Measurements from ENCODE around the gene PODXL2.
"Not testable (repeated sequence)": the region's sequence is repeated elsewhere in the genome, so short reads cannot be mapped to it uniquely, and the experiment has no call there.

Gene PODXL2

DNA sequence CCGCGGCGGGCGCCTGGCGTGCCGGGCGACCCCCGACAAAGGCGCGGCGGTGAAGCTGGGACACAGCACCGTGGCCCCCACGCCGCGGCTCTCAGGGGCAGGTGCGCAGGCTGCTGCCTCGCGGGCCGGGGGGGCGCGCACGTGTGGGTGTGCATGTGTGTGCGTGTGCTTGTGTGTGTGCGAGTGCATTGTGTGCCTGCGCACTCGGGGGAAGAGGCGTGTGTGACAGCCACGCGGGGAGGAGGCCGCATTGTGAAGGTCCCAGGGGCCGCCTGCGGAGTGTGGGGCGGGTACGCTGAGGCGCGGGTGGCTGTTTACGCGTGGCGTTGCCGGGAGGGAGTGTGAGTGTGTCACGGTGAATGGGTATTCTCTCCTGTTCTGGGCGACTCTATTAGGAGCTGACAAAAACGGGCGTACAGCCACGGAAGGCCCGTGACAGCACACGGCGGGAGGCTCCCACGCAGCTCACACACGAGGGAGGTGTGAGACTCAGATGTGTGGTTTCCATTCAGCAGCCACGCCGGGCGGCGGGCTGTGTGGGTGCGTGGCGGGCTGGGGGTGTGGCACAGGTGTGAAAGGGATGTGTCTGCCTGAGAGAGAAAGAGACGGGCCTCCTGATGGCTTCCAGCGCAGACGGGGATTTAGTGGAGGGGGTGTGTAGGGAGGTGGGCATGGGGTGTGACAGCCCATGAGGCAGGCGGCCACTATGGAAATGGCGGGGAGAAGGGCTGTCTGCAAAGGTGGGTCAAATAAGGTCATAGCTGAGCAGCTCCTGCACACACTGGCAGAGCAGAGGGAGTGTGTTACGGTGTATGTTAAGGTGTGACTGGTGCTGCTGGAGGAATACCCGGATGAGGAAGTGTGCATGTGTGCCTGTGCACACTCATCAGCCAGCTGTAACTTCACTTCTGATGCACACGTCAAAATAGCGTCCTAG lies 750 bp downstream of the PODXL2 start:
- no peak for FAIRE-seq

DNA sequence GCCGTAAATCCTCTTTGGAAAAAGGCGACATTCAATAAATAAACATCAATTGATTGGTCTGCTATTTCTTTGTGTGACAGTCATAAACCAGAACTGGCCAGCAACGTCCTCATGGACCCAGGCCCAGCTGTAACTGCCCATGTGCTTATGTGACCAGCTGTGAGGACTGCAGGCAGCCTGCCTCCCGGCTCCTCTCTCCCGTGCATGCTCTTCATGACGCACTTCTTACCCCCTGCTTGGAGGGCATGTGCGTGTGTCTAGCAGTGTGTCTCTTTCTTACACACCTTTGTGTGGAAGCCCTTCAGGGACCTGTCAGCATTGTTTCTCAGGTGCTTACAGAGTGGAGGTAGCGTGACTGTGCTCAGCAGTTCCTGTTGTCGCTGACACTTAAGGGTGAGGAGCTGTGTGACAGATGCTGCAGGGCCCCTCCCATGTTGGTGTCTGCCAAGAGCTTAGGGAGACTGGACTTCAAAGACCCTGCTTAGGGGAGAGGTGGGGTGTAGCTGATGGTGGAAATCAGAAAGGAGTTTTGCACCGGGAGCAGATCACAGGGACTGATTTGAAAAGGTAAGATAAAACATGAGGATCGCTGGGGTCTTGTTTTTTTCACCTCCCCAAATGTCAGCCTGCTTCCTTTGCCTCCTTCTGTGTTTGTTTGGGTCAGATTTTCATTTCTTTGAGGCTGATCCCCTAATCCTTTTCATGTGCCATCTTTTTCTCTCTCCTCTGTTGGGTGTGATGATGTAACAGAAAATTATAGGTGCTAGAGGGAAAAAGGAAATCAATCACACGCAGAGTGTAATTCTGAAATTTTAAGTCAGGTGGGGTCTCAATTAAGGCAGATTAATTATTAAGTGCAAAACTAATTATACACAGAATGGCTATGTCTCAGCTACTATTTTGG lies 2.1 kb downstream of the PODXL2 start:
- no peak for FAIRE-seq

DNA sequence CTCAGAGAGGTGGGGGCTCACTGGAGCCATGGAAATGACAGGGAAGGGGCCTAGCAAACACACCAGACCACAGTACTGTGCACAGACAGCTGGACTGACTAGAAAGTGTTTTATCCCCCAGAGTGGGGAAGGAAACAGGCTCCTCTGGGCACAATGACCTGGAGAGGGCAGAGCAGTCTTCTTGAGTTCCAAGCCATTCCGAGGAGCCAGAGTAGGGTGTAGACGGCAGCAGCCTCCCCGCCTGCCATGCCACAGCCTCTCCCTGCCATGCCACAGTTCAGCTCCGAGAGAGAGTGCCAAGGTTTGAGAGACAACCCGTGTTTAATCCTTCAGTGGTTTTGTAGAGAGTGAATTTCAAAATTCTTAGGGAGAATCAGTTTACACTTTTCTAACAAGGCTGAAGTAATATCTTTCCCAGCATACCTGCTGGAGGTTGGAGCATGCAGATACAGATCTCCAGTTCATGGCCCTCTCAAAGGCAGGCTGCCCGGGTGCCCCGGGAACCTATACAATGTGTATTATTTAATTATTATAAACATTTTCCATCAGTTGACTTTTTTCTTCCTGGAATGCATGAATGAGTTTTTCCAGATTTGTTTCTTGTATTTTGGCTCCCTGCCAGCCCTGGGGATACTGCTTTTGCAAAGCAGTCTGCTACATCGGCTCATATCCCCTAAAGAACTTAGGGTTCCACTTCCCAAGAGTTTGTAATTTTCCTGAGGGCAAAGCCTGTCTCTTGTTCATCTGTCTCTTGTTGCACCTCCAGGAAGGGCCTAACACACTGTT lies 3.2 kb downstream of the PODXL2 start:
- no peak for FAIRE-seq

DNA sequence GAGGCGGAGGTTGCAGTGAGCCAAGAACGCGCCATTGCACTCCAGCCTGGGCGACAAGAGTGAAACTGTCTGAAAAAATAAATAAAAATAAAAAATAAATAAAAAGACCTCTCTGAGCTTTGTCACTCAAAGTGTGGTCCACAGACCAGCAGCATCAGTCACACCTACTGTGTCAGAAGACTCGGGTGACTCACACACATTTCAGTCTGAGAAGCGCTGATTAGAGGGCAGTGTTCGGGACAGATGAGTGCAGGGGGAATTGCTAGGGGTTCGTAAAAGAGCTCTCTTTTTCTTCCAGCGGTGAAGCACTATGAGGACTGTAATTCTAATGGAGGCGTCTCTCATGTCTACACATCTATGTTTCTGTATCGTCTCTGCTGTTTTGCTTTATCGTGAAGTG lies 5.7 kb downstream of the PODXL2 start:
- FAIRE-seq, result no peak

DNA sequence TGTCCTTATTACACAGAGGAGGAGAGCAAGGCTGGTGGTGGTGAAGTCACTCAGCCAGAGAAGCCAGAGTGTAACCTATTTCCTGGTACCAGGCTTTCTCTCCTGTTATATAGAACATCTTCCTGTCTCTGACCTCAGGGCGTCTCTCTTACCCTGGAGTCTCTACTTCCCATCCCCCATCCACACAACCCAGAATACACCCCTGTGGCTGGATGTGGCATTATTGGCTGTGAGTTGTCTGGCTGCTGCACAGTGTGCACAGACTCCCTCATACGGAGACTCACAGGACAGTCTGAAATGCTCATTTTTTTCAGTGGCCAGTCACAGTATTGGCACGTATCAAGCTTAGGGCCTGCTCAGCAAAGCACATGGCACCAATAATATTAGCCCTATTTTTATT lies 8.6 kb downstream of the PODXL2 start:
- no peak for FAIRE-seq

DNA sequence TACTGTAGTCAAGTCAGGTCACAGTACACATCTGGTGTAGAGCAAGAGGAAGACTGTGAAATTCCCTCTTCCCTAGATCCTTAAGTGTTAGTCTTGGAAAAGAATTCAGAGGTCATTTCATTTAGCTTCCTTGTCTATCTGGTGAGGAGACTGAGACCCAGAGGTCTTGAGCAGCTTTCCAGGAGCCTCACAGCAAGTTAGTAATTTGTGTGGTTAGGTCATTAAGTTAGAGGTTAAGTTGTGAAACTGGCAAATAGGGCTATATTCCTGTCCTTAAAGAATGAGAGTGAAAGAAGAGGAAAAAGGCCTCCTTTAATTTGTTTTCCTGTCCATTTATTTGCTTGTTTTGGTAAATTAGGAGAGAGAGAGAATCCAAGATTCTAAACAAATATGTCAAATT lies 9.0 kb downstream of the PODXL2 start:
- FAIRE-seq, result no peak

DNA sequence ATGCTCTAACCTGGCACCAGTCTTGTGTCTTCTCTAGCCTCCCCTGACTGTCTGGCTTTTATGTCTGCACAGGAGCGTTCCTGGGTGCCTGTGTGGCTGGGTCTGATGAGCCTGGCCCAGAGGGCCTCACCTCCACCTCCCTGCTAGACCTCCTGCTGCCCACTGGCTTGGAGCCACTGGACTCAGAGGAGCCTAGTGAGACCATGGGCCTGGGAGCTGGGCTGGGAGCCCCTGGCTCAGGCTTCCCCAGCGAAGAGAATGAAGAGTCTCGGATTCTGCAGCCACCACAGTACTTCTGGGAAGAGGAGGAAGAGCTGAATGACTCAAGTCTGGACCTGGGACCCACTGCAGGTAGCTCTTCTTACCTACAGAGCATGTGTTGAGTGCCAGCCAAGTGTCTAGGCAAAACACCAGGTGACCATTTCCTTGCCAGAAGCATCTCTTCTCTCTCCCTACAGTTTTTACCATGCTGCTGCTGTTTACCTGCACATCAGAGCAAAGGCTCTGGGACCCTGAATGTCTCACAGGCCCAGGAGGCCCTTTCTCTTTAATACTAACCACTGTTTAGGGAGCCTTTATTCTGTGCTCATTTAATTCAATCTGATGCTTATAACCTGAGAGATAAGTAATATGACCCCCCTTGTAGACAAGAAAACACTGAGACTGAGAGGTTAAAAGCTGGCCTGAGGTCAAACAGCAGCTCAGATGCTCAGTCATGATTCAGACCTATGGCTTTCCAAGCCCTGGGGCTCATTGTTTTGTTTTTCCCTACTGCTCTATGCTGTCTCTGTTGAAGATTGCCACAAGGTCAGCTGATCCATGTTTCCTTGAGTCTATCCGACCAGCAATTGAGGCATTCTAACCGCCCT lies 10.4 kb downstream of the PODXL2 start:
- no peak for FAIRE-seq

DNA sequence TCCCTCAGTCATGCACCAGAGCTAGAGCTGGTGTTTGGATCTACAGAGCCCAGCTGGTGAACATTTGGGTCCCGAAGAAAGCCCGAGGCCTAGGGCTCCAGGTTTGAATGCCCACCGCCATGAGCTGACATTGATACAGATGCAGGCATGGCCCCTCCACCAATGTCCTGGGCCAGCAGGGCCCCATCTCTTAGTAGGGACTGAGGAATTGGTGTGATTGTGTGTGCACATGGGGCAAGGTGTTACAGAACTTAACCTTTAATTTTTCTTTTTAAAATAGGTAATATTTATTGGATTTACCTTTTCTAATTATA lies 11.0 kb downstream of the PODXL2 start:
- no peak for FAIRE-seq

DNA sequence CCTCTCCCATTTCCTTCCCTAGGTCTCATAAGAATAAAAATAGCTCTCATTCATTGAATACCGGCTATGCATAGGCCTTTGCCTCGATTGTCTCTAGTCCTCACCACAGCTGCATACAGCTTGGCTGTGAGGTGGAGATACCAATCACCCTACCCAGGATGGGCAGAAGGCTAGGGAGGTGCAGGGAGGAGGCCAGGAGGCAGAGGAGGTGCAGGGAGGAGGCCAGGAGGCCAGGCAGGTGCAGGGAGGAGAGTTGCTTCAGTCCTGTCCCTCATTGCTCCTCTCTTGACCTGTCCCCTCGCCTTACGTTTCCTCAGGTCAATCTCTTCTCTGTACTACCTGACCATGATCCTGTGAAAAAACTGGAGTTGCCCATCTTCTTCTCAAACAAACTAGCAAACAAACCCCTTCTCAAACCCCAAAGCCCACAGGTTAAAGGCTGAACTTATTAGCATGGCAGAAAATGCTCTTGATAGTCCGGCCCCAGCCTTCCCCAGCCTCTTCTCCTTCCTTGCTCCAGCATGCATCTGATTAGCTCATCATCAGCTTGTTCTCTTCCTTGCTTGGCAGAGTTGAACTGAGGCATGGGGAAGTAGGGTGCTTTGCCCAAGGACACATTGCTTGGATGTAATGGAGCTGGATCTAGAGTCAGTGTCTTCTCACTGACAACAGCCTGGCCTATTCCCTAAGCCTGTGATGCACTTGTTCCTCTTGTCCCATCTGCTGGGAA lies 15.8 kb downstream of the PODXL2 start:
- no peak for FAIRE-seq

DNA sequence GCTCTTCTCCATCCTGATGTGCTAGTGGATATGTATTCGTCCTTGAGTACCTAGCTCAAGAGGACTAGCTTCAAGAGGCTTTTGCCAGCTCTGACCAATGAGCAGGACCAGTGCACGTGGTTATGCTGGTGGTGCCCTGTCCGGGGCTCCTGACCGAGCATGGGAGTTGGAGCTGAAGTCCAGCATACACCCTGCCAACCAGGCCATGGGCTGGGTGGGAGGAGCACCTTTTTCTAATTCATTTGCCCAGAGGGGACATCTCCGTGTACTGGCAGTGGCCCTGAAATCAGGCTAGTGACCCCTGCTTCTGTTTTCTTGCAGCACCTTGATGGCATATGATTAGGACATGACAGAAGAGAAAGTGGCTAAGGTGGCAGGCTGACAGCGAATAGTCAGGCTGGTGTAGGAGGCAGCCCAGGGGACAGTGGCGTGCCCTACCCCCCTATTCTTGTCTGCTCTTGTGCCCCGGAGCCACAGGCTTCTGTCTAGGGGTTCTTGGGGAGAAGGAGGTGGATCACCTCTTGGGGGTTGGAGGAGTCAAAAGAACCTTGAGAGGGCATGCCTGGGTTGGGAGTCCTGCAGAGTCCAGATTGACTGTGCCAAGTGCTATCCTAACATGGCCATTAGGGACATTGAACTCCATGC lies 16.5 kb downstream of the PODXL2 start:
- no peak for FAIRE-seq

DNA sequence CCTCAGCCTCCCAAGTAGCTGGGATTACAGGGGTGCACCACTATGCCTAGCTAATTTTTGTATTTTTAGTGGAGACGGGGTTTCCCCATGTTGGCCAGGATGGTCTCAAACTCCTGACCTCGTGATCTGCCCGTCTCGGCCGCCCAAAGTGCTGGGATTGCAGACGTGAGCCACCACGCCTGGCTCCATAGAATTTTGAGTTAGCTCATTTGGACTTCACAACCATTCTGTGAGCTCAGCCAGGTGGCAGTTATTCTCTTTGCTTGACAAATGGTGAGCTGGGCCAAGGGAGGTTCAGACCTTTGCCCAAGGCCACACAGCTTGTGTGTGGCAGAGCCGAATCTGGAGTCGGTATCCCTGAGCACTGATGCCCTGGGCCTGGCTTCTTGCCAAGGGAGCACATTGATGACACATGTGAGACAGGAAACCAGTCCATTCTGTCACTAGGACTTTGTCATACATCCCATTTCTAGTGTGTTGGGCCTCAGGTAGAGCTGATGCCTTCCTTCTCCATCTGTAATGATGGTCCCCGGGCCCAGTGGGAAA lies 17.6 kb downstream of the PODXL2 start:
- no peak for FAIRE-seq

DNA sequence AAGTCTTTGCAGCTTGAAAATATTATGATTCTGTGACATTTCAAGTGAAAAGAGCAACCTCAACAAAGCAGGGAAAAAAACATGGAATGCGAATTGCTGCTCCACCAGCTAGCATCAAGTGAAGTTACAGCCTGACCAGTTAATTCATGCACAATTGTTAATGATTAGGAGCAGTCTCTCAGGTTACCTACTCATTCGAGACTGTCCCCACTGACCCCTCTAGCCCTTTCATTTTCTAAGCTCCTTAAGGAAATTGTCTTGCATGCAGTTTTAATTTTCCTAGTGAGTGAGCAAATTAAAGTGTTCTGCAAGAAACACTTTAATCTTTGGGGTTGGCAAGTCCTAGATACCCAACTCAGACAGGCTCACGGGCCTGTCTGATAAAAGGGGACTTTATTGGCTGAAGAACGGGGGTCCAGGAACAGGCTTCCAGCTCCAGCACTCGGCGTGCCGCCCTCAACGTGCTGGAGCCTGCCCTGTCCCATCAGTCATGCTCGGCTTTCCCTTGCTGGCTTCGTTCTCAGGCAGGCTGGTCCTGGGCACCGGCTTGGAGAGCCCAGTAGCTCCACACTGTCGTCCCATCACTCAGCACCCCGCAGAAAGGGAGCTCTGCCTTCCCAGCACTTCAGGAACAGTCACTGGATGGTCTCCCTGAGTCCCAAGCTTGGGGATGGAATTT lies 18.3 kb downstream of the PODXL2 start:
- FAIRE-seq, result no peak

DNA sequence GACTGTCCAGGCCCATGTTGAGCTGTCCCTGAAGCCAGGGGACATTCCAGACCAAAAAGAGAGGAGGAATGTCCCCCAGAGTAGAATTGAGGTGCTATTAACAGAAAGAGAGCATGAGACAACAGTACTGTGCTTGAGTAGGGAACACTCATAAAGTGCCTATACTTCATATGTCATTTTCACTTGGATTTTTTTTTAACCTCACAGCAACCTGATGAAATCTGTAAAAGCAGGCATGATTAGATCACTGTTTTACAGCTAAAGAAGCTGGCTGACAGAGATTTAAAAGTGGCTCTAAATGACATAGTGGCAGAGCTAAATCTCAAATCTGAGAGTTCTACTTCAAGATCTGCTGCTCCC lies 18.8 kb downstream of the PODXL2 start:
- FAIRE-seq, result no peak

DNA sequence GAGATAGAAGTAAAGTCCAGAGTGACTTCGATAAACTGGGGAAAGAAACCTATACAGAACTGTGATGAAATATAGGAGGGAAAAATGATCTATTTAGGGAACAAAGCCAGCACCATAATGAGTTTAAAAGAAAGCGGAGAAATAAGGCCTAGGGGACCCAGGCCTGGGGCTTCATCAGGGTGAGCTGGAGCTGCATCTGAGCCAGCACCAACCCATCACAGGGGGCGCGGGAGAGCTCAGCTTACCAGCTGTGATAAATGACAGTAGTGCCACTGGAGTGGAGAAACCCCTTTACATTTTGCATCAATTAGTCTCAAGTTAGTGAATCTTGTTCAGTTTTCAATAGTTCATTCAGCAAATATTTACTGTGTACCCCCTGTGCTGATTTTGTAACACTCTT lies 21.3 kb downstream of the PODXL2 start:
- FAIRE-seq, result no peak

DNA sequence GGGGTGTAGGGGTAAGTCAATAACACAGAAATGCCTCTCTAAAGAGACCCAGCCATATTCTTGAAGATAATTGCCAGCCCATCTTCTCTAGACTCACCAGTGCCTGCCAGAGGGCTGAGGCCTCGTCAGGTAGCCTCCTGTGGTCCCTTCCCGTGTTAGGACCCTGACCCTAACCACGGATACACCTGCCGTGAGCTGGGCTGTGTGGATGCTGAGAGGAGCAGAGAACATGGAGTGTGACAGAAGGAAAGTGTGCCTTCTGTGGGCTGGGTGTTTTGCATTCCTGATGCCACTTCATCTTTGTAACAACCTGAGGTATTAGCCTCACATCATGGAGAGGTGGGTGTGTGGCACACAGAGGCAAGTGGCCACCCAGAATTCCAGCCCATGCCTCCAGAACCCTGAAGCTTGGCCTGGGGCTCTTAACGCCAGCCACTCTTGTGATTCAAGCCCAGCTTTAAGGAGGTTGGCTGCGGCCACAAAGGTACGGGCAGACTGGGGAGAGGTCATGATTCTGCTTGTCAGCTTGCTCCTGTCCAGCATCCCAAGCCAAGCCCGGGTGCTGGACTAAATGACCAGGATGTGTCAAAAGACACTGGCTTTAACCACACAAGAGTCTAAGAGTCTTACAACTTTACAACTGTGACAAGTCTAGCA lies 22.7 kb downstream of the PODXL2 start:
- FAIRE-seq, result no peak

DNA sequence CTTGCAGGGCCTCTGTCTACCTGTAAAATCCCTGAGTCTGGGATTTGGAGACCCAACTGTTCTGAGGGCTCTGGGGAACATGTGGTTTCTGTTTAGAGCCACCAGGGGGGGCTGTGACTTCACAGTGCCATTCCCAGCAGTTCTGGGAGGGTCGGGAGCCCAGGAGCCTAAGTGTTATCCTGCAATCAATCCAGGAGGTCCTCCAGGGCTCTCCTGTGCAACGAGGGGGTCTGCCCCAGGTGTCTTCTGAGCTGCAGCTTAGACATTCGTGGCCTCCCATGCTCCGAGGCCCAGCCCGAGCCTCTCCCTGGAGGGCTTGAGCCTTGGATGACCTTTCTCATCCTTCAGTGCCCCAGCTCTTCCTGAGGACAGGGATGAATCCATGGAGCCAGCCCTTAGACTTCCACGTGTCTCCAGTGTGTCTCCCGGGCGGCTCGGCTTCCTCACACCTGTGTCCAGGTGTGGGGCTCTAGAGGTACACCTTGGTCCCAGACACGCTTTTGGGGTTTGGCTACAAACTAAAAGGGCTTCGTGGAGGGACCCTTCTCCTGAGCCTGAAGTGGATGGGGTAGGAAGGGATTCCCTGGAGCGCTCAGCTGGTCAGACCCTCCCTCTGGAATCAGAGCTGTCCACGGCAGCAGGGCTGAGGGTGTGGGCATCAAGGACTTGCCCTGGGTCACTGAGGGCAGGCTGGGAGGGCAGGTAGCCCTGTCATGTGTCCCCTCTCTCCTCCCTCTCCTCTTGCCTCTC lies 23.4 kb downstream of the PODXL2 start:
- FAIRE-seq, result no peak

DNA sequence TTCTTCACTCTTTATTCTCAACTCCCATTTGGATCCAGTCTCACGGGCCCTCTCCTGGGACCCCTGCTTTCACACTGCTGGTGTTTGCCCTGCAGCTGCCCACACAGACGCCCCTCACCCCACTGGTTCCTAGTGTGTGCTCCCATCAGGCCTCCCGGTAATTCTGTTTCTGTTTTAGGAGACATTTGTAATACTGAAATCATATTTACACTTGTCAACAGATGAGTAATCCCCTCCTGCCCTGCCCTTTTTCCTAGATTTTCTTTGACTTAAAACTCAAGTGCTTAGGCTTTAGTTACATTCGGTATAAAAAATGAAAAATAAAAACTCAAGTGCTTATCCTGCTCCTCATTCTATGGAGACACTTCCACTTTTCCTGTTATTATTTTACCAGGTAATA lies 25.4 kb downstream of the PODXL2 start:
- FAIRE-seq, result no peak

DNA sequence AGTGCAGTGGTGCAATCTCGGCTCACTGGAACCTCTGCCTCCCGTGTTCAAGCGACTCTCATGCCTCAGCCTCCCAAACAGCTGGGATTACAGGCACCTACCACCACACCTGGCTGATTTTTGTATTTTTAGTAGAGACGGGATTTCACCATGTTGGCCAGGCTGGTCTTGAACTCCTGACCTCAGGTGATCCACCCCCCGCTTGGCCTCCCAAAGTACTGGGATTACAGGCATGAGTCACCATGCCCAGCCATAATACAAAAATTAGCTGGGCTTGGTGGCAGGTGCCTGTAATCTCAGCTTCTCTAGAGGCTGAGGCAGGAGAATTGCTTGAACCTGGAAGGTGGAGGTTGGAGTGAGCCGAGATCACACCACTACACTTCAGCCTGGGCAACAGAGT lies 26.0 kb downstream of the PODXL2 start:
- FAIRE-seq, result not testable (repeated sequence)

DNA sequence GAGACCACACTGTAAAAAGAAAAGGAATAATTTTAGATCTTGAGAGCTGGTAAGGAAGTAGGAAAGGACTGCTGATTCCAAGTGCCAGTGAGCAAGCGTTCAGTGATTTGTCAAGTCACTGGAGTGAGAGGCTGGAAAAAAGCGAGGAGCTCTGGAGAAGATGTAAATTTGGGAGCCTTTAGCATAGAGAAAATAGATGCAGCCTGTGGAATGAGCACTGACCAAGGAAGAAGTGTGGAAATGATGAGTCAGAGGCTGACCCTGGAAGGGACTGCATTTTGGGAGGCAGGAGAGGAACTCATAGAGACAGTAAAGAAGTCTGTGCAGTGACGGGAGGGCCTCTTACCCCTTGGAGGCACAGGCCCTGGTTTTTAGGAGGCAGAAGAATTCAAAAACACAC lies 26.7 kb downstream of the PODXL2 start:
- FAIRE-seq, result no peak

Measured in colon (tissue), 2 donors.